ENCODE results near the gene LIMA1. TPM values are rescaled to one million over a fixed set of nuclear protein-coding genes. Genes with fewer than 3 reads are reported as not detected.

Gene LIMA1
- total RNA-seq, 2 donors from 2014 or later = 20.1 to 26.0 TPM

DNA sequence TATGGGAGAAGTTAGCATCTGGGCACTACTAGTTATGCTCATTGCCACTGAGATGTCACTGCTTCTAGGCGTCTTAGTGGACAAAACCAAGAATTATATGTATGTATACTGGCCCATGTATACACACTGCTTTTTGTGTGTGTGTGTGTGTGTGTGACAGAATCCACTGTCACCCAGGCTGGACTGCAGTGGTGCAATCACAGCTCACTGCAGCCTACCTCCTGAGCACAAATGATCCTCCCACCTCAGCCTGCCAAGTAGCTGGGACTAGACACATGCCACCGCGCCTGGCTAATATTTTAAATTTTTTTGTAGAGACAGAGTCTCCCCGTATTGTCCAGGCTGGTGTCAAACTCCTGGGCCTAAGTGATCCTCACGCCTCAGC, 25.2 kb downstream of the LIMA1 start:
- TF ChIP-seq CTCF (conservative IDR thresholded peaks at IDR 0.05) = no peak
- Histone ChIP-seq H3K4me3 (ENCODE audit: low read length) (no peak overlapping the region), H3K9me3 (ENCODE audit: control insufficient read depth, low read length) (no peaks in the 10 kb centered on the region), H3K9ac (ENCODE audit: extremely low read depth, low read length, poor library complexity, severe bottlenecking) (no peak overlapping the region), H3K36me3 (ENCODE audit: control insufficient read depth, insufficient read depth, low read length) (no peaks in the 10 kb centered on the region), H3K4me1 (ENCODE audit: control insufficient read depth, insufficient read depth, low read length) (no peaks in the 10 kb centered on the region), H3K27ac (ENCODE audit: low read depth, low read length) (no peak overlapping the region), H3K27me3 (ENCODE audit: control insufficient read depth, insufficient read depth, low read length, poor library complexity, severe bottlenecking) (no peaks in the 10 kb centered on the region)
- no peaks in the 10 kb centered on the region for H3K36me3 Mint-ChIP-seq (ENCODE audit: low read depth)
- no peak for DNase-seq
- no peaks in the 10 kb centered on the region for H3K9me3 Mint-ChIP-seq
- no peaks in the 10 kb centered on the region for H3K27me3 Mint-ChIP-seq (ENCODE audit: insufficient read depth)
- 48 to 83% methylated on average over 2 to 5 of the region's 5 CpGs for WGBS, 2 experiments (ENCODE audit: insufficient coverage in 1 of 2, insufficient read length in 1 of 2)
- no peak overlapping the region for H3K27ac Mint-ChIP-seq
- no peak overlapping the region for H3K4me3 Mint-ChIP-seq
- peaks cover 14% of the 10 kb centered on the region for H3K4me1 Mint-ChIP-seq

DNA sequence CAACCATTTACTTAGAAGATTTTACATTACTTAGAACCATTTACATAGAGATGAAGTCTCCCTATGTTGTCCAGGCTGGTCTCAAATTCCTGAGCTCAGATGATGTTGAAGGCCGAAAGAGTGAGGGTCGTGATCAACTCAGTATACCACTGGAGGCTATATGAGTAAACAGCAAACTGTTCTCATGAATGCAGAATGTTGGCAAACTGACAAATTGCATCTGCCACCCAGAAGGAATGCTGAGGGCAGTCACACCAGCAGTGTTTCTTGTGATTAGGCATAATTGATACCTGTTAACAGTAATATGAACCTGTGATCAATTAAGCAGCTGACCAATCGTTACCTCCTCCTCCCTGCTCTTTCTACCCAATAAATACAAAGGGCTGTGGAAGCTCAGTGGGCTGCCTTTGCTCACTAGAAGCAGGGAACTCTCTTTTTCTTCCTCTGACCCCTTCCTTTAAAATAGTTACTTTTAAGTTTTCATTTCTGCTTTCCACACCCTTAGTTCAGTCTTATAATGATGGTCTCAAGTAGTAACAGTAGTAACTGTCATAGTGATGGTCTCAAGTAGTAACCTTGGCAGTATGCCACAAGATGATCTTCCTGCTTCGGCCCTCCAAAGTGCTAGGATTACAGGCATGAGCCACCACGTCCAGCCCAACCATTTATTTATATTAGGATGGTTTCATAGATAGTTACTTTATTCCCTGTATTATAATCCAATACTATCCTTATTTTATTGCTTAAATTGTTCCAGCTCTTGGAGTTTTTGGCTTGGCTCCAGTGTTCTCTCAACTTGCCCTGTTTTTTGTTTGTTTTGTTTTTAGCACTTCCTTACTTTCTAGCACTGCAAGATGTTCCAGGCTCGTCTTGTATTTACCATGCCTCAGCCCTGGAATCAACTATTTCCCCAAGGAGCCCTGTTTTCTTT, 25.8 kb downstream of the LIMA1 start:
- H3K4me1 Mint-ChIP-seq = peaks cover 14% of the 10 kb centered on the region
- no peaks in the 10 kb centered on the region for H3K4me1 ChIP-seq (ENCODE audit: control insufficient read depth, insufficient read depth, low read length)
- no peaks in the 10 kb centered on the region for H3K36me3 Mint-ChIP-seq (ENCODE audit: low read depth)
- H3K27ac Mint-ChIP-seq = no peak overlapping the region
- DNase-seq = no peak
- no peak overlapping the region for H3K27ac ChIP-seq (ENCODE audit: low read depth, low read length)
- H3K4me3 ChIP-seq (ENCODE audit: low read length) = no peak overlapping the region
- H3K36me3 ChIP-seq (ENCODE audit: control insufficient read depth, insufficient read depth, low read length) = no peaks in the 10 kb centered on the region
- no peak overlapping the region for H3K9ac ChIP-seq (ENCODE audit: extremely low read depth, low read length, poor library complexity, severe bottlenecking)
- no peak for TF ChIP-seq CTCF (conservative IDR thresholded peaks at IDR 0.05)
- H3K9me3 ChIP-seq (ENCODE audit: control insufficient read depth, low read length) = no peaks in the 10 kb centered on the region
- H3K27me3 ChIP-seq (ENCODE audit: control insufficient read depth, insufficient read depth, low read length, poor library complexity, severe bottlenecking) = no peaks in the 10 kb centered on the region
- no peaks in the 10 kb centered on the region for H3K27me3 Mint-ChIP-seq (ENCODE audit: insufficient read depth)
- H3K4me3 Mint-ChIP-seq = no peak overlapping the region
- H3K9me3 Mint-ChIP-seq = no peaks in the 10 kb centered on the region
- 94 to 100% methylated on average over 3 to 5 of the region's 6 CpGs for WGBS, 2 experiments (ENCODE audit: insufficient coverage in 1 of 2, insufficient read length in 1 of 2)

GRCh38 chr12:50256761-50257160, 26.6 kb downstream of the LIMA1 start:
- no peaks in the 10 kb centered on the region for H3K4me1 ChIP-seq (ENCODE audit: control insufficient read depth, insufficient read depth, low read length)

More at GRCh38 chr12:50256761-50257160, 26.6 kb downstream of the LIMA1 start:
- Mint-ChIP-seq H3K27ac (no peak overlapping the region), H3K36me3 (ENCODE audit: low read depth) (no peaks in the 10 kb centered on the region), H3K9me3 (no peaks in the 10 kb centered on the region), H3K4me1 (peaks cover 17% of the 10 kb centered on the region), H3K27me3 (ENCODE audit: insufficient read depth) (no peaks in the 10 kb centered on the region), H3K4me3 (no peak overlapping the region)
- H3K36me3 ChIP-seq (ENCODE audit: control insufficient read depth, insufficient read depth, low read length) = no peaks in the 10 kb centered on the region
- no peak for TF ChIP-seq CTCF (conservative IDR thresholded peaks at IDR 0.05)
- no peak overlapping the region for H3K4me3 ChIP-seq (ENCODE audit: low read length)
- H3K9ac ChIP-seq (ENCODE audit: extremely low read depth, low read length, poor library complexity, severe bottlenecking) = no peak overlapping the region
- H3K27ac ChIP-seq (ENCODE audit: low read depth, low read length) = no peak overlapping the region
- H3K27me3 ChIP-seq (ENCODE audit: control insufficient read depth, insufficient read depth, low read length, poor library complexity, severe bottlenecking) = no peaks in the 10 kb centered on the region
- H3K9me3 ChIP-seq (ENCODE audit: control insufficient read depth, low read length) = no peaks in the 10 kb centered on the region
- 95% methylated on average over 2 of the region's 2 CpGs; no CpG with 5 or more reads in 1 of the 2 experiments for WGBS, 2 experiments (ENCODE audit: insufficient coverage in 1 of 2, insufficient read length in 1 of 2)
- DNase-seq = no peak
